Activated naive CD8-positive, alpha-beta T cell treated with anti-CD3 and anti-CD28 coated beads for 36 hours (primary cell): Measurements from ENCODE around the gene COLEC12. TPM values are rescaled to one million over a fixed set of nuclear protein-coding genes. Genes with fewer than 3 reads are reported as not detected.

Experiments
- DNase-seq: peaks from one replicate; pipeline ENCODE4 v3.0.0; 2021
- H3K27ac Mint-ChIP-seq: one replicate; pipeline ENCODE4 v1.8.0; 2022; ENCODE audit warnings: mild to moderate bottlenecking, moderate library complexity, mixed read lengths
- H3K27me3 Mint-ChIP-seq: one replicate; pipeline ENCODE4 v1.8.0; 2022; ENCODE audit warnings: mild to moderate bottlenecking, mixed read lengths
- H3K36me3 Mint-ChIP-seq: one replicate; pipeline ENCODE4 v1.8.0; 2021; ENCODE audit warnings: mild to moderate bottlenecking, mixed read lengths
- H3K4me1 Mint-ChIP-seq: one replicate; pipeline ENCODE4 v1.8.0; 2021; ENCODE audit warnings: mixed read lengths
- H3K4me3 Mint-ChIP-seq: one replicate; pipeline ENCODE4 v1.8.0; 2022; ENCODE audit warnings: mild to moderate bottlenecking, moderate library complexity, mixed read lengths
- H3K9me3 Mint-ChIP-seq: one replicate; pipeline ENCODE4 v1.8.0; 2022; ENCODE audit warnings: mixed read lengths
- total RNA-seq, 2 experiments: library from RNA; stranded (reverse); gene quantifications; one replicate each; pipeline ENCODE4 v1.2.3, GENCODE V29; 2021

Gene COLEC12
- total RNA-seq, 2 experiments from 2014 or later = not detected

DNA sequence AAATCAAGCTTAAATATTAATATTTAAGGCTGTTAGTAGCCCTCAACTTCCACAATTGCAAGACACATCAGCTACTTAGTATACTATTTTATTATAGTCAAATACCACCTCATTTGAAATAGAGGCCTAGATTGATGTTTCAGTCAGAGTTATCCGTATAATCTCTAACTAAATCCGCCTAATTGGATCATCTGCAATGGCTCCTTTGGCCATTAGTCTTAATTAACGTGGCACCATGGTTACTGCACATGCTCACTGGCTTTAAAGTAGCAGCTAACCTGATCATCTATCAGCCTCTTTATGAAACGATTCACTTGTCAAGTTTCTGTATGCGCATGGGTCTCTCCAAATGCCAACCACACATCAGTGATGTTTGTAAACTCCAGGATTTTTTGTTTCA is 112.3 kb downstream of the COLEC12 start:
- Mint-ChIP-seq H3K4me3 (no peak overlapping the region), H3K27ac (no peak overlapping the region), H3K36me3 (no peaks in the 10 kb centered on the region), H3K9me3 (peaks cover 5% of the 10 kb centered on the region), H3K4me1 (peaks cover 4% of the 10 kb centered on the region), H3K27me3 (peaks cover 50% of the 10 kb centered on the region)
- DNase-seq = no peak

DNA sequence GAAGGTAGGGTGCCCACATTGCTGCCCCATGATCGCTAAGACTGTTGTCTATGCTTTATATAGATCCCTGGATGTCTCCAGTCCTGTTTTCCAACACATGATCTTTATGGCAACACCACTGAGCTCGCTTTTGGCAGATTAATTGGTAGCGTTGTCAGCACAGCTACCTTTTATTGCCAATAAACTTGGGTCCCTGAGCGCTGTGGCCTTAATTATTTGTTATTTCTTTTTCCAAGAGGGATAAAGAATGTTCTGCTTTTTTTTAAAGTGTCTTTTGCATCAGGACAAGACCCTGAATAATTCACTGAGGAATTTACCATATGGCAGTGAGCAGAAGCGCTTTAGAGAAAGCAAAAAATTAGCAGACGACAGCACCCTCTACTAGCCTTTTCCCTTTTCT is 113.5 kb downstream of the COLEC12 start:
- H3K36me3 Mint-ChIP-seq = no peaks in the 10 kb centered on the region
- H3K27ac Mint-ChIP-seq = no peak overlapping the region
- H3K27me3 Mint-ChIP-seq = peaks cover 41% of the 10 kb centered on the region
- no peak overlapping the region for H3K4me3 Mint-ChIP-seq
- no peak for DNase-seq
- H3K4me1 Mint-ChIP-seq = peaks cover 4% of the 10 kb centered on the region
- H3K9me3 Mint-ChIP-seq = peaks cover 6% of the 10 kb centered on the region

DNA sequence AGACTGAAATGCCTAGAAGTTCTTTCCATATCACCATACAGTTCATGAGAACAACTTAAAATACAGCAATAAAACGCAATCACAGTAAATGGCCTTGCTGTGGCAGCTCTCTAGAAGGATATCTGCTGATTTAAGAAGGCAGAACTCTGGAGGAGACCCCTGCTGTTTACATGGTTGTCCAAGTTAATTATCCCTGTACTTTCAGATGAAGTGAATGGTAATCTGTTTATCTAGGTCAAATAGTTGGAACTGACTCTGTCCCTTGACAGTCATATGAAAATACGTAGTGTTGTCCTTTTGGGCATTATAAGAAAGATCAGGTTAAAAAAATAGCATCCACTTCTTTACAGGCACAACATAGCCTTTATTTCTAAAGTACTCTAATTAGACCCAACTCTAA is 115.6 kb downstream of the COLEC12 start:
- H3K4me1 Mint-ChIP-seq = peaks cover 4% of the 10 kb centered on the region

DNA sequence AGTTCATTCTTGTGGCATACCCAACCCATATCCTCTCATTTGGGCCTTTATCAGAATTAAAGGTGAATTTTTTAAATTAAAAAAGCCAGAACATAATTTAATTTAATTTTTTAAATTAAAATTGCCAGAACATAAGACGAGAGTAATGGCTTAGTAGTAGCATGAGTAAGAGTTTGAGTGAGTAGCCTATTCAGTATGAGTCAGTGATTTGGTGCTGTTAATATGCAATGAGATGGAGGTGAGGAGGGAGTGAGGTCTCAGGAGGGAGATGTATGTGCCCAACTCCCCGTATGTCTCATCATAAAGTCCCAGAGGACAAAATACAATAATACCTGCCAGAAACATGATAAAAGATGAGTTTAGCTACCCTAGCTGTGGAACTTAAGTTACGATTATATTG is 117.4 kb downstream of the COLEC12 start:
- Mint-ChIP-seq H3K4me1 (peaks cover 2% of the 10 kb centered on the region), H3K4me3 (no peak overlapping the region), H3K36me3 (no peaks in the 10 kb centered on the region), H3K27ac (no peak overlapping the region), H3K9me3 (peaks cover 6% of the 10 kb centered on the region), H3K27me3 (peaks cover 30% of the 10 kb centered on the region)
- no peak for DNase-seq

More for the DNA sequence above, 115.6 kb downstream of the COLEC12 start:
- Mint-ChIP-seq H3K9me3 (peaks cover 6% of the 10 kb centered on the region), H3K27ac (no peak overlapping the region), H3K36me3 (no peaks in the 10 kb centered on the region), H3K27me3 (peaks cover 33% of the 10 kb centered on the region), H3K4me3 (no peak overlapping the region)
- DNase-seq = no peak

DNA sequence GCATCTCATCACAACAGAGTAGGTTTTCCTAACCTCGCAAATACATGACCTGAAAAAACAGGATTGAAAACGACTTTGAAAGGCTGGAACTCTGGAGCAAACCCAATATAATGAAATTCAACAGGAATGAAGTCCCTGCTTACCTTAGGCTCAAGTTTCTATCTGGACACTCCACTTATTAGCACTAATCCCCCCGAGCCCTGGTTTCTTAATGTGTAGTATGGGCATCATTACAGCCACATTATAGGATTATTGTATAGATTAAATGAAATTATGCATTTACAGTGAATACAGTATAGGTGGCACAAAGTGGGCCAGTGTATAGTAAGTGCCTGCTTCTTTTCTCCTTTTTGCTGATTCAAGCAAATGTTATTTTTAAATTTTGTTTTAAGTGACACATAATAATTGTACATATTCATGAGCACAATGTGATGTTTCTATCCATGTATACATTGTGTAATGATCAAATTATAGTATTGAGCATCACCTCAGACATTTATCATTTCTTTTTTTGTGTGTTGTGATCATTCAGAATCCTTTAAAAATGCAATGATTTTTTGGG is 118.0 kb downstream of the COLEC12 start:
- H3K27me3 Mint-ChIP-seq = peaks cover 26% of the 10 kb centered on the region
- H3K27ac Mint-ChIP-seq = no peak overlapping the region
- no peak for DNase-seq
- H3K36me3 Mint-ChIP-seq = no peaks in the 10 kb centered on the region
- peaks cover 6% of the 10 kb centered on the region for H3K9me3 Mint-ChIP-seq
- peaks cover 2% of the 10 kb centered on the region for H3K4me1 Mint-ChIP-seq
- H3K4me3 Mint-ChIP-seq = no peak overlapping the region

DNA sequence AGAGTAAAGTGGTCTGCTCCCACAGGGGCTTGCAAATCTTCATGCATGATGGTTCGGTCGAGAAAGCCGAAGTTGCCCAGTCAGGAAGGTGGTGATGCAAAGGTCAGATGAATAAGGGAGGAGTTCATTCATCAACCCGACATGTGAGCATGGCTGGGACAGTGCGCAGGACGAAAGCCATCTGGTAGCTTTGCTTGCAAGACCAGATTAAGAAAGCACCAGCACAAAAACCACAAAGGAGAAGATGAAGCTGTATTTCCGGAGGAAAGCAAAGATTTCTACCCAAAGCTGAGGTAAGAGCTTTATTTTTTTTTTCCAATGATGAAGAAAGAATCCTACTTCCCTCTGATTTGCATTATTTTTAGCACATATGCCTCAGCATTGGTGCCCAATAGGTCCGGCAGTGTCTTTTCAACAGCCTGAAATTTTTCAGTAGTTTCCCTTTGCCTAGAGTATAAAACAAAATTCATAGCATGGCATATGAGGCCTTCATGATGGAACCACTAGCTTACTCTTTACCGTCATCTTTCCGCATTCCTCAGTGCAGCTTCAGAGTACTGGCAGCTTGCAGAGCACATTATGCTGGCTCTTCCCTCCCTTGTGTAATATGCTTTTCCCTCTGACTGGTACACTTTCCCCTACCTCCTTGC is 120.7 kb downstream of the COLEC12 start:
- no peak for DNase-seq
- no peak overlapping the region for H3K4me3 Mint-ChIP-seq
- no peak overlapping the region for H3K27ac Mint-ChIP-seq
- H3K4me1 Mint-ChIP-seq = peaks cover 2% of the 10 kb centered on the region
- H3K27me3 Mint-ChIP-seq = peaks cover 24% of the 10 kb centered on the region
- no peaks in the 10 kb centered on the region for H3K36me3 Mint-ChIP-seq
- peaks cover 6% of the 10 kb centered on the region for H3K9me3 Mint-ChIP-seq

DNA sequence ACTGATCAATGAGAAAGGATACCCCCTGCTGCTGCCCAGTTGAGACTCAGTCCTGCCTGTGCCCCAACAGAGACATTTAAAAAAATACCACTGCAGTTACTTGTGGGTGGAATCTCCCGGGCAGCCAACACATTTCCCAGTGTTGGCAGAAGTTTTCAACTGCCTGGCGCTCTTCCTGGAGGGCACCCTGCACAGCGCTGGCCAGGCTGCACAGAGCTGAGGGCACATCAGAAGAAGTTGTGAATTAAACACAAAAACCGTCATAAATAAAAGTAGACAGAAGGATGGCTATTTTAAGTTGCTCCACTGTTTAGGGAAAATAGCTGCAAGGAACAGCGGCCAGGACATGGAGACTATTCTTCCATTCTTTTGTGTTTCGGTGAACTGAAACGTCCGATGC is 122.4 kb downstream of the COLEC12 start:
- no peak for DNase-seq
- Mint-ChIP-seq H3K27ac (no peak overlapping the region), H3K36me3 (no peaks in the 10 kb centered on the region), H3K9me3 (no peaks in the 10 kb centered on the region), H3K4me3 (no peak overlapping the region), H3K27me3 (peaks cover 16% of the 10 kb centered on the region), H3K4me1 (peaks cover 2% of the 10 kb centered on the region)

DNA sequence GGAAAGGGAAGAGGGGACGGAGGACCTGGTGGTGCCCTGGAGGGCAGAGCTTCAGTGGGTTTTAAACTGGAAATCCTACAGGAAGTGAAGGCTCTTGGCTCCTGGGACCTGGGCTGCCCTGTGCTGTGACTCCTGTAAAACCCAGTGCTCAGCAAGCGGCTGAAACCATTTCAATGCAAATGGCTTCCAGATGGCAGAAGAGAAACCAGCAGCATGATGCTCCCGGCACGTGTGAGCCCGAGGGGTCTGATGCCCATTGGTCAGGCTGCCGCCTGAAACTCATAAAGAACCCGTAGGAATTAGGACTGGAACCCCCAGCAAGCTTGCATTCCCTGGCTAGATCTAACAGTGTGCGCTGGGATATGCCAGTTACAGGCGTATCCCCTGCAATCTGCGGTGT is 123.4 kb downstream of the COLEC12 start:
- H3K27me3 Mint-ChIP-seq = peaks cover 16% of the 10 kb centered on the region
- H3K27ac Mint-ChIP-seq = no peak overlapping the region
- H3K4me1 Mint-ChIP-seq = peaks cover 2% of the 10 kb centered on the region
- no peaks in the 10 kb centered on the region for H3K9me3 Mint-ChIP-seq
- H3K4me3 Mint-ChIP-seq = no peak overlapping the region
- no peak for DNase-seq
- H3K36me3 Mint-ChIP-seq = no peaks in the 10 kb centered on the region

DNA sequence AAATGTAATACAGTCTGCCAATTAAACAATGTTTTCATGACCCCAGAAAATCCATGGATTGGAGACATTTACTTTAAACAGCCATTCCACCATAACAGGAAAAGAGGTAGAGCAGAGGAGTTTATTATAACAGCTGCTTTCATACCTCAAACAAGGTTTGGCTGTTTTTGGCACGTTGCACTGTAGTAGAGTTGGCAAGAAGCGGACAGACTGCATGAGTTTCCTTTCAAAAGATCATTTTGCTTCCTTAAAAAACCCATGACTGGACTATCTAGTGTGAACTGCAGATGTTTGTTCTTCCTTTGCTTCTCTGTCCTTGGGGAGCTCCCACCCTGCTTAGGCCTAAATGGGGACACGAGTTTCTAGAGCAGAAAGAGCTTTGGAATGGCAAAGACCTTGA is 124.2 kb downstream of the COLEC12 start:
- no peak for DNase-seq
- Mint-ChIP-seq H3K4me3 (no peak overlapping the region), H3K27ac (no peak overlapping the region), H3K9me3 (no peaks in the 10 kb centered on the region), H3K4me1 (peaks cover 2% of the 10 kb centered on the region), H3K36me3 (no peaks in the 10 kb centered on the region), H3K27me3 (peaks cover 16% of the 10 kb centered on the region)

DNA sequence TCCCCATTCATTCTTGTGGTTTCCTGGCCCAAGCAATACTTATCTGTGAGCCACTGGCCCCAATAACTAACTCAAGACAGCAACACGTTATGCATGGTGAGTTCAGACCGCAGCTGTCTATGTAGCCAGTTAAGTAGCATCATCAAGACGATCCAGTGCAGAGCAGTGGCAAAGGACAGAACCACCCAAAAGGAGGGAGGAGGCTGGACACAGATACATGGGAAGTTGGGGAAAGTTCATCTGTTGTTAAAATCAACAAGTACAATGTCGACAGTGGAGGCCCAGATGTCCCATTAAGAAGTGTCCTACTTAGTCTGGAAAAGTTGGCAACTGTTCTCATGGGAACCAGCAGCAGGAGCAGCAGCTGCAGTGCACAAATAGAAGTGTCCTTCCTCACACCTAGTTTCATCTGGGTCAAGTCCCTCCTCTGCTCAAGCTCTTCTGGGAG is 125.8 kb downstream of the COLEC12 start:
- Mint-ChIP-seq H3K4me1 (peaks cover 2% of the 10 kb centered on the region), H3K4me3 (no peak overlapping the region), H3K9me3 (no peaks in the 10 kb centered on the region), H3K27me3 (peaks cover 13% of the 10 kb centered on the region), H3K27ac (no peak overlapping the region), H3K36me3 (no peaks in the 10 kb centered on the region)
- no peak for DNase-seq

DNA sequence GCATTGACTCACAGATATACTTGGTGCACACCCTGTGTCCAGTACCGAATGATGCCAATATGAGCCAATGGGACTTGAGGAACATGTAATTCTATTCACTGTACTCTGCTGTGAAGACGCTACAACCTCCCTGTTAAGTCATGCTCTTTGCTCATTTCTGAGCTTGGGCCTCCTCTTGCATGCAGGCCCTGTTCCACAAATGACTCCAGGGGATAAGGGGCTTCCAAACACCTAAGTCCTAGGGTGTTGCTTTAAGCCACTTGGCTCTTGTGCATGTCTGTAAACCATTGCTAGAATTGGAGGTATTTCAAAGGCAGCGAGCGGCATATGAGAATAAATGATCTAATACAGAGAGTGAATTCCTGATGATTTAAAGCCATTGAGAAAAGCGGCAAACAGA is 126.7 kb downstream of the COLEC12 start:
- no peaks in the 10 kb centered on the region for H3K4me1 Mint-ChIP-seq
- H3K36me3 Mint-ChIP-seq = no peaks in the 10 kb centered on the region
- H3K9me3 Mint-ChIP-seq = no peaks in the 10 kb centered on the region
- no peak overlapping the region for H3K4me3 Mint-ChIP-seq
- H3K27ac Mint-ChIP-seq = no peak overlapping the region
- peaks cover 6% of the 10 kb centered on the region for H3K27me3 Mint-ChIP-seq
- no peak for DNase-seq

DNA sequence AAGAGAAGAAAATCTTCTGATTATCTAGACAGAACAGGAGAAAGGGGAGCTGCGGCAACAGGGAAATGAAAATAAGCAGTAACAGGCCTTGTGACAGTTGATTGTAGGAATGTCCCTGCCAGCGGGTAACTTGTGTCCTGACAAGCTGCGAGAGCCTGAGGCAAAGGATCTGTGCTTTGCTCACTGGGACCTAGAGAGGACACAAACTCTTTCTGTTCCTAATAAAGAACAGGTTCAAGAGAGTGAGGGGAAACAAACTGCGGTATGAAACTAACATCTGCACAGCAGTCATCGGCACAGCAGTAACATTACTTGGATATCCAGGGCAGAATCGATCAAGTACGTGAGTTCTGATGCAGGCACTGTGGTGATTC is 128.9 kb downstream of the COLEC12 start:
- Mint-ChIP-seq H3K36me3 (no peaks in the 10 kb centered on the region), H3K27ac (no peak overlapping the region), H3K4me1 (no peaks in the 10 kb centered on the region), H3K27me3 (peaks cover 3% of the 10 kb centered on the region), H3K9me3 (no peaks in the 10 kb centered on the region), H3K4me3 (no peak overlapping the region)
- DNase-seq = no peak

DNA sequence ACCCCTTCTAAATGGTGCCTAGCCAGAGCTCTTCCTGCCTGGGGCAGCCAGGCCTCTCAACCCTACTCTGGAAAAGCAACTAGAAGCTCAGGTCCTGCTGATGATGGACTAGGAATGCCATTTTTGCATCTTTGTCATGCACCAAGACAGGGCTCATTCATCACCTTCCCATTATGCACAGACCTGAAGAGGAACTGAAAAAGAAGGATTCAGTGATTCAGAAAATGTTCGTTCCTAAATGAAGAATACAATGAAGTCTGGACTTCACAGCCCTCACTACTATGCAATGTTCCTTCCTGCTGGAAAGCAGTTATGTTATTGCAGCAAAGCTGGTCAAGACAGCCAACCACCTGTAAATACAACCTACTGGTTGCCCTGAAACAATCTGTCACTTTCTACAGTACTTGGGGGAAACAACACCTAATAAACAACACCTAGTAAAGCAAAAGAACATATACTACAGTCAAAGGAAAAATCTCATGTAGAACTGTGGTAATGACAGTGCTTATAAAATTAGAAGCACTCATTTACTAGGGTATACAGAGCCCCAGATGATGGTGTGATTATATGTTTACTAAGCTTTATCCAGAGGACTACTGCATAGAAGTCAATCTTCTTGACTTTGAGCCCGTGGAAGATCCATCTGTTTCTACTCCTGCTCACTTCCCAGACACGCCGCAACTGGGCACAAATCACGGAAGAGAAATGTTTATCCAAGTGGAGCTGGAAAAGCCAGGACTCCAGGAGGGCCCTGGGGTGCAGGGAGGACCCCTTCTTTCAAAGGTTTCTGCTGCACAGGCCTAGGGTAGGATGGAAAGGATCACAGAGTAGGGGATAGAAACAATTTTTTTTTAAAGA is 129.5 kb downstream of the COLEC12 start:
- Mint-ChIP-seq H3K36me3 (no peaks in the 10 kb centered on the region), H3K9me3 (no peaks in the 10 kb centered on the region), H3K27ac (no peak overlapping the region), H3K4me3 (no peak overlapping the region), H3K27me3 (peaks cover 3% of the 10 kb centered on the region), H3K4me1 (no peaks in the 10 kb centered on the region)
- DNase-seq = no peak

DNA sequence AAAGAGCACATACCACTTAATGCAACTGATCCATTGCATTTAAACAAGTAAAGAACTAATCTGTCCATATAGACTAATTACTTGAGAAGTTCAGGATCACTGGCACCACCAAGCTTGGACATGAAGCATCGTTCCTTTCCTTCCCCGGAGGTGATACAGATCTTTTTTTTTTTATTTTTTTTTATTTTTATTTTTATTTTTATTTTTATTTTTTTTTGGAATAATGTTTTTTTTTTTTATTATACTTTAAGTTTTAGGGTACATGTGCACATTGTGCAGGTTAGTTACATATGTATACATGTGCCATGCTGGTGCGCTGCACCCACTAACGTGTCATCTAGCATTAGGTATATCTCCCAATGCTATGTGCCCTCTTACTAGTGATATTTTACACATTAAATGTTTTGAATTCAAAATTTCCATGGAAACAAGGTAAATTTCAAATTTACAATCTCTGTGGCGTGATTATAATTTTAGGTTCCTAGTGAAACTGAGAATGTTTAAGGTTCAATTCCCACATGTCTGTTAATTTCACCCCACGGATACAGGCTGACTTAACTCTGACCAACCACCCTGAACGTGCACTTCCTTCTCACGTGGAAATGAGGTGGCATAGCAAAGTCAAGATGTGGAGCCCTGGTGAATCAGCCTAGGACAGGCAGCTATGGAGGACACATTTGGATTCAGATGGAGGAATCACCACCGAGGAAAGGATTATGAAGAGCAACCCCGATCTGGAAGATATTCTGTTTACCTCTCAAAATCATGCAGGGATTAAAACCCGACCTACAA is 131.1 kb downstream of the COLEC12 start:
- Mint-ChIP-seq H3K4me1 (no peaks in the 10 kb centered on the region), H3K4me3 (no peak overlapping the region), H3K27ac (no peak overlapping the region), H3K36me3 (no peaks in the 10 kb centered on the region), H3K9me3 (no peaks in the 10 kb centered on the region), H3K27me3 (peaks cover 3% of the 10 kb centered on the region)
- DNase-seq = no peak

DNA sequence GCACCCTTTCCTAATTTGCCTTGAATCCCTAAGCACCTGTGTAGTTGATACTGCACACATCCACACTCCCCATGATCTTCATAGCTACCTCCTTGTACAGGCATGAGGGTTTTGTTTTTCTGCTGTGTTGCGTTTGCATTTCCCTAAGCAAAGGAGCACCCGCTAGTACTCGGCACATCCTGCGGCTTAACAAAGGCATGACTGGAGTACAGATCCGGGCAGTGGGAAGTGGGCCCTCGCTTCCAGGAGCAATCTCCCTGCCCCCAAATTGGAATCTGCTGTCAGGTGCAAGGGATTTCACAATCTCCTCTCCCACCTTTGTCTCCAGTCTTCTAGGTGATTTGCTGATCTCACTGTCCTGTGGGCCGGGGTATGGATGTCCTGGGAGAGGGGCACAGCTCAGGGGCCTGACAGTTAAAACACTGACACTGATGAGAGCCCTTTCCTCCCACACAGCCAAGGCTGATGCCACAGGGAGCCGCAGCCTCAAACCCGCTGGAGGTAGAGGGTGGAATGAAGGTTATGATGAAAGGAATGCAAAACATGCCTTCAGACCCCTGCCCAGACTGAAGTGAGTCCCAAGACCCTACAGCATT is 133.9 kb downstream of the COLEC12 start:
- H3K4me1 Mint-ChIP-seq = no peaks in the 10 kb centered on the region
- H3K27me3 Mint-ChIP-seq = peaks cover 8% of the 10 kb centered on the region
- no peak overlapping the region for H3K27ac Mint-ChIP-seq
- no peaks in the 10 kb centered on the region for H3K9me3 Mint-ChIP-seq
- no peak overlapping the region for H3K4me3 Mint-ChIP-seq
- no peaks in the 10 kb centered on the region for H3K36me3 Mint-ChIP-seq
- no peak for DNase-seq
